KOPT-K1 (cell line): ENCODE measurements around the gene MYO5C.

Experiments used
- H3K27ac ChIP-seq: fragments of 200-600 bp; sonication (generic); 2 replicates; pipeline ENCODE4 v1.5.1; 2016; ENCODE audit warnings: antibody characterized with exemption, mild to moderate bottlenecking, low read depth, low read length; ENCODE audit not compliant: poor library complexity, severe bottlenecking
- H3K36me3 ChIP-seq: fragments of 200-600 bp; sonication (generic); 2 replicates; pipeline ENCODE4 v1.5.1; 2017; ENCODE audit warnings: antibody characterized with exemption, mild to moderate bottlenecking, low read length, moderate library complexity; ENCODE audit not compliant: insufficient read depth
- H3K9me3 ChIP-seq: fragments of 200-600 bp; sonication (generic); 2 replicates; pipeline ENCODE4 v1.5.1; 2017; ENCODE audit warnings: antibody characterized with exemption, low read length, mild to moderate bottlenecking; ENCODE audit not compliant: insufficient read depth, poor library complexity, severe bottlenecking

Gene MYO5C

GRCh38 chr15:52277575-52277974 lies 18.0 kb downstream of the MYO5C start:
- no peak overlapping the region for H3K27ac ChIP-seq
- no peaks in the 10 kb centered on the region for H3K36me3 ChIP-seq
- H3K9me3 ChIP-seq = no peaks in the 10 kb centered on the region

GRCh38 chr15:52276256-52276770 lies 19.3 kb downstream of the MYO5C start:
- no peaks in the 10 kb centered on the region for H3K36me3 ChIP-seq
- H3K9me3 ChIP-seq = no peaks in the 10 kb centered on the region
- no peak overlapping the region for H3K27ac ChIP-seq

- H3K36me3 ChIP-seq = no peaks in the 10 kb centered on the region
- H3K27ac ChIP-seq = peak overlapping the region; percentile 73
- no peaks in the 10 kb centered on the region for H3K9me3 ChIP-seq
Observed at GRCh38 chr15:52263563-52264282, 31.9 kb downstream of the MYO5C start.

- H3K36me3 ChIP-seq = no peaks in the 10 kb centered on the region
- H3K9me3 ChIP-seq = no peaks in the 10 kb centered on the region
- H3K27ac ChIP-seq = peak overlapping the region; percentile 73
Observed at GRCh38 chr15:52262364-52262763, 33.2 kb downstream of the MYO5C start.

- H3K27ac ChIP-seq = peak overlapping the region; percentile 73
- no peaks in the 10 kb centered on the region for H3K36me3 ChIP-seq
- no peaks in the 10 kb centered on the region for H3K9me3 ChIP-seq
Observed at GRCh38 chr15:52261498-52262242, 33.9 kb downstream of the MYO5C start.

- no peaks in the 10 kb centered on the region for H3K9me3 ChIP-seq
- H3K27ac ChIP-seq = peak overlapping the region; percentile 73
Observed at GRCh38 chr15:52261026-52261425, 34.6 kb downstream of the MYO5C start.

GRCh38 chr15:52259503-52259902 lies 36.1 kb downstream of the MYO5C start:
- H3K9me3 ChIP-seq = no peaks in the 10 kb centered on the region
- H3K27ac ChIP-seq = no peak overlapping the region
- H3K36me3 ChIP-seq = no peaks in the 10 kb centered on the region

More at GRCh38 chr15:52261026-52261425, 34.6 kb downstream of the MYO5C start:
- no peaks in the 10 kb centered on the region for H3K36me3 ChIP-seq

GRCh38 chr15:52258461-52258860 lies 37.1 kb downstream of the MYO5C start:
- H3K27ac ChIP-seq = no peak overlapping the region

GRCh38 chr15:52257734-52258062 lies 37.9 kb downstream of the MYO5C start:
- no peaks in the 10 kb centered on the region for H3K36me3 ChIP-seq
- peak overlapping the region; percentile 42 for H3K27ac ChIP-seq

More at GRCh38 chr15:52258461-52258860, 37.1 kb downstream of the MYO5C start:
- no peaks in the 10 kb centered on the region for H3K9me3 ChIP-seq
- H3K36me3 ChIP-seq = no peaks in the 10 kb centered on the region

GRCh38 chr15:52256930-52257733 lies 38.5 kb downstream of the MYO5C start:
- Histone ChIP-seq H3K9me3 (no peaks in the 10 kb centered on the region), H3K36me3 (no peaks in the 10 kb centered on the region), H3K27ac (peak overlapping the region; percentile 42)

More at GRCh38 chr15:52257734-52258062, 37.9 kb downstream of the MYO5C start:
- H3K9me3 ChIP-seq = no peaks in the 10 kb centered on the region

- Histone ChIP-seq H3K27ac (peak overlapping the region; percentile 42), H3K36me3 (no peaks in the 10 kb centered on the region), H3K9me3 (no peaks in the 10 kb centered on the region)
Observed at GRCh38 chr15:52256366-52256765, 39.2 kb downstream of the MYO5C start.

GRCh38 chr15:52255935-52256334 lies 39.7 kb downstream of the MYO5C start:
- Histone ChIP-seq H3K27ac (no peak overlapping the region), H3K36me3 (no peaks in the 10 kb centered on the region), H3K9me3 (no peaks in the 10 kb centered on the region)

GRCh38 chr15:52255008-52255407 lies 40.6 kb downstream of the MYO5C start:
- Histone ChIP-seq H3K36me3 (no peaks in the 10 kb centered on the region), H3K27ac (no peak overlapping the region), H3K9me3 (no peaks in the 10 kb centered on the region)

- Histone ChIP-seq H3K9me3 (no peaks in the 10 kb centered on the region), H3K27ac (no peak overlapping the region), H3K36me3 (no peaks in the 10 kb centered on the region)
Observed at GRCh38 chr15:52254391-52254790, 41.2 kb downstream of the MYO5C start.

GRCh38 chr15:52252781-52253180 lies 42.8 kb downstream of the MYO5C start:
- H3K27ac ChIP-seq = no peak overlapping the region
- no peaks in the 10 kb centered on the region for H3K9me3 ChIP-seq
- no peaks in the 10 kb centered on the region for H3K36me3 ChIP-seq
